ENCODE results near the gene UPK1B.
"Not testable (repeated sequence)": the region's sequence is repeated elsewhere in the genome, so short reads cannot be mapped to it uniquely, and the experiment has no call there.

Gene UPK1B

GRCh38 chr3:119157971-119158370, 15.4 kb upstream of the UPK1B start:
- H3K4me3 ChIP-seq (replicated peaks; ENCODE audit: low read depth, low read length) = no peak overlapping the region
- no peak for DNase-seq (ENCODE audit: low read depth)
- TF ChIP-seq, protein P1, sequence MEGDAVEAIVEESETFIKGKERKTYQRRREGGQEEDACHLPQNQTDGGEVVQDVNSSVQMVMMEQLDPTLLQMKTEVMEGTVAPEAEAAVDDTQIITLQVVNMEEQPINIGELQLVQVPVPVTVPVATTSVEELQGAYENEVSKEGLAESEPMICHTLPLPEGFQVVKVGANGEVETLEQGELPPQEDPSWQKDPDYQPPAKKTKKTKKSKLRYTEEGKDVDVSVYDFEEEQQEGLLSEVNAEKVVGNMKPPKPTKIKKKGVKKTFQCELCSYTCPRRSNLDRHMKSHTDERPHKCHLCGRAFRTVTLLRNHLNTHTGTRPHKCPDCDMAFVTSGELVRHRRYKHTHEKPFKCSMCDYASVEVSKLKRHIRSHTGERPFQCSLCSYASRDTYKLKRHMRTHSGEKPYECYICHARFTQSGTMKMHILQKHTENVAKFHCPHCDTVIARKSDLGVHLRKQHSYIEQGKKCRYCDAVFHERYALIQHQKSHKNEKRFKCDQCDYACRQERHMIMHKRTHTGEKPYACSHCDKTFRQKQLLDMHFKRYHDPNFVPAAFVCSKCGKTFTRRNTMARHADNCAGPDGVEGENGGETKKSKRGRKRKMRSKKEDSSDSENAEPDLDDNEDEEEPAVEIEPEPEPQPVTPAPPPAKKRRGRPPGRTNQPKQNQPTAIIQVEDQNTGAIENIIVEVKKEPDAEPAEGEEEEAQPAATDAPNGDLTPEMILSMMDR (IDR thresholded peaks at IDR 0.05; ENCODE audit: low read length, missing control alignments) = no peak

DNA sequence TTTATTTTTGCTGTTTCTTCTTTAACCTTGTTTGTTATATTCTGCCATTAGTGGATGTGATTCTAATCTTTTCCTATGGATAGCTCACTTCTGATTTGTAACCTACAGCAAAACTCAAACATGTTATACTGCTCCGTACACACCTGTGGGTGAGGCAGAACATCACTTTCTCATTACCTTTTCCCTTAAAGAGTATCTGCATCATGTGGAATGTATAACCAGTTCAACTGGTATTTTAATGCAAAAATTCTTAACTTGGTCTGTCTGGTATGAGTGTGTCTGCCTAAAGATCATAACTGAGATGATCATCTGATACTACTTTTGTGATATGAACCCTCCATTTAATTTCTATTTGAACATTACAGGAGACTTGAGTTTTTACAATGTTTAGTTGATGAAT, 13.0 kb upstream of the UPK1B start:
- no peak overlapping the region for H3K4me3 ChIP-seq (replicated peaks; ENCODE audit: low read depth, low read length)
- TF ChIP-seq, protein P1 (IDR thresholded peaks at IDR 0.05; ENCODE audit: low read length, missing control alignments) = no peak
- no peak for DNase-seq (ENCODE audit: low read depth)

GRCh38 chr3:119160815-119161214, 12.6 kb upstream of the UPK1B start:
- no peak for DNase-seq (ENCODE audit: low read depth)
- TF ChIP-seq, protein P1 (IDR thresholded peaks at IDR 0.05; ENCODE audit: low read length, missing control alignments) = no peak
- H3K4me3 ChIP-seq (replicated peaks; ENCODE audit: low read depth, low read length) = no peak overlapping the region

DNA sequence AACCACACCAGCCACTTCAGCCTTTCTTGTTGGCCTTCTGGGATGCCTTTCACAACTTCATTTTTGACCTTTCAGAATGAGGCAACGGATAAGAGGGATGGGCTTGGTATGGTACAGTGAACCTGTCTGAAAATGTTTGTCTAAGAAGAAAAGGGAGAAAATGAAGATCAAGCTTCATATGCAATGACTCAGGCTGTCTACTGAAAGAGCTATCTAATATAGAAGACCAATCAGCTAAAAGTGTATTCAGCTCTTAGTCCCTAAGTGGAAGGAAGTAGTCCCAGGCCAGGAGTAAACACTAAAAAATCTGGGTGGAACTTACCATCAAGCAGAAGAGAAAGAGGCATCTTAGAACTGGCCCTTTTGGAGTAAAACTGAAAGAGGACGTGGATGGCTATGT, 12.2 kb upstream of the UPK1B start:
- H3K4me3 ChIP-seq (replicated peaks; ENCODE audit: low read depth, low read length) = no peak overlapping the region
- no peak for DNase-seq (ENCODE audit: low read depth)

GRCh38 chr3:119164745-119165144, 8.7 kb upstream of the UPK1B start:
- DNase-seq (ENCODE audit: low read depth); H3K4me3 ChIP-seq (replicated peaks; ENCODE audit: low read depth, low read length): not testable (repeated sequence)

More for the DNA sequence above, 12.2 kb upstream of the UPK1B start:
- TF ChIP-seq, protein P1 (IDR thresholded peaks at IDR 0.05; ENCODE audit: low read length, missing control alignments) = no peak

GRCh38 chr3:119170821-119171220, 2.6 kb upstream of the UPK1B start:
- TF ChIP-seq, protein P1 (IDR thresholded peaks at IDR 0.05; ENCODE audit: low read length, missing control alignments) = no peak
- no peak overlapping the region for H3K4me3 ChIP-seq (replicated peaks; ENCODE audit: low read depth, low read length)
- DNase-seq (ENCODE audit: low read depth) = no peak

DNA sequence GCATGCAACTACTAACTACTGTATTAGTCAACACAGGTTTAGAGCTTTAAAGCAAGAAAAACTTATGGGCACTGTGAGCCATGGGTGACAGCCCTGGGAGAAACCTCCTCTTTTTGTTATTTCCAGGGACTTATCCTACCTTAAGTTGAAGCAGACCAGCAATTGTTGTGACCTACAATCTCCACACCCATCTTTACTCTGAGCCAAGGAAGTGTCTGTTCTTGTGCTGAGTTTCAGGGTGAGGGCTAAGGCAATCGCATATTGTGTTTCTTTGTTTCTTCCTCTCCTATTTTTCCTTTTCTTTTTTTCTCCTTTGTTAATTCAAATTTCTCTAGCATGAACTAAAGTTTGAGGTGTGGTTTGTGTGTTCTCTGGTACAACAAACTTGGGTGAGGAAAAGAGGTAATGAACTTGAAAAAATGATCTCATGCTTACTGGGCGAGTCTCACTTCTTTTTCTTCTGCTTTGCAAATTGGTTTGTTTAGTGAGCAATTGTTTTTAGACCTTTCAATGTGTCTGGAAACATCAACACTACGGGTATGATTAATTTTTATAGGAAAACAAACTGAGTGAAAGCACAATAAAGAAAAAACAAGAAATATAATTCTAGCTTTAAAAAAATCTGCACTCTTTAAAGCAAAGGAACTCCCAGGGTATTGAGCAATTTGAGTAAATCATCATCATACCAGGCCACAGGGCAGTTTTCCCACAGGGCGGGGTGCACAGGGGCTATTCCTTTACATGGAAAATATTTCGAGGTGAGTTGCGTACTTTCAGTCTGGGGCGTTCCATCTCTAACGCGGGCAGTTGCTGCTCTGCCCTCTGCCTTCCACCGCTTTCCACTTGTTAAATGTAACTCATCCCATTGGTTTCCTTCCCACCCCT, 2.7 kb downstream of the UPK1B start:
- H3K4me3 ChIP-seq (replicated peaks; ENCODE audit: low read depth, low read length) = no peak overlapping the region
- TF ChIP-seq, protein P1 (IDR thresholded peaks at IDR 0.05; ENCODE audit: low read length, missing control alignments) = no peak
- DNase-seq (ENCODE audit: low read depth) = peak; percentile 54
